Measurements from ENCODE around the gene HNF4A.
"Not testable (repeated sequence)": the region's sequence is repeated elsewhere in the genome, so short reads cannot be mapped to it uniquely, and the experiment has no call there.

Gene HNF4A

DNA sequence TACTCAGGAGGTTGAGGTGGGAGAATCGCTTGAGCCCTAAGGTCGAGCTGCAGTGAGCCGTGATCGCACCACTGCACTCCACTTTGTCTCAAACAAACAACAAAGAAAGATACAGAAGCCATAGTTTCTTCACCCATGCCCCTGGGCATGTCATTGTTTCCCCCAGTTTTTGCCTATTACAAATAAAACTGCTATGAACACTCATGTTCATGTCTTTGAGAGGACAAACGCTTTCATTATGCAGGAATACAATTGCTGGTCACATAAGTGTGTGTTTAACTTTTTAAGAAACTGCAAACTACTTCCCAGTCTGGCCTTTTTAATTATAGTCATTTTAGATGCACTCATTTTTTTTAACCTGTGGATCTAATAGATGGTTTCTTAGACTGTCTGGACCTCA lies 108.0 kb downstream of the HNF4A start:
- in situ Hi-C loops (cut with MboI; ENCODE audit: low sequenced_read_pairs): loop anchor here (10.0 kb wide), 1 partner anchor 249 kb away; the partner anchor contains the start of gene OSER1

DNA sequence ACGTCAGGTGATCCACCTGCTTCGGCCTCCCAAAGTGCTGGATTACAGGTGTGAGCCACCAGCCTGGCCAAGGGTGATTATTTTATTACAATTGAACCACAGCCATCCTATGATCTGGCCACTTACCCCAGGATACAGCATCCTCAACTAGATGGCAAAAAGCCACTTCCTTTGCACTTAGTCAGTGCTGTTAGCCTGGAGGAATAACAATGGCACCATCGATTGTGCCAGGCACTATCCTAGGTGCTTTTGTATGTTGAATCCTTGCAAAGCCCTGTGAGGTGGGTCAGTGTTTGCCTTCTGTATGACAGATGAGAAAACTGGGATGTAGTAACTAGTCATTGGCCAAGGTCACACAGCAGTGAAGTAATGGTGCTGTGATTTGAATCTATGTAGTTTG lies 109.0 kb downstream of the HNF4A start:
- in situ Hi-C loops (cut with MboI; ENCODE audit: low sequenced_read_pairs): loop anchor here (10.0 kb wide), 1 partner anchor 250 kb away; the partner anchor contains the start of gene OSER1

DNA sequence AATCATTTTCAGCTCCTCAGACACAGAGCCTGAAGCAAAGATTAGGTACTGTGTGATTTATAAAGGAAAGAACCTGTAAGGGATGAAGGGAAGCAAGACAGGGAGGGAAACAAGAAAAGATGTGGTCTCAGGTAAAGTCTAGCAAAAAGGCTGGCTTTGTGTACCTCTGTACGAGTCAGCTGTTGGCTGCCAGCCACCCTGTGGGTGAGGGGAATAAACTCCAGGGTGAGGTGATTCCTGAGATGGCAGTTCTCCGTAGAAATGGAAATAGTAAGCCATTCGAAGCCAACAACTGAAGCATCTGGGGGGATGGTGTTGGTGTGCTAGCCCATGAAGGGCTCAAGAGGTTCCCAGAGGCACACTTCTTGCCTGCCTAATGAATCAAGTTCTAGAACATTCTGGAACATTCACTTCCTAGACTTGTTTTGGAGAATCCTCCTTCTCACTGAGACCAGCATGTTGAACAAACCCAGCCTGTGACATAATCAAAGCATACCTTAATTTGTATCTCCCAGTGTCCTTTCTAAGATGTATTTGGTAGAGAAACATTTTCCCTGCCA lies 109.6 kb downstream of the HNF4A start:
- in situ Hi-C loops (cut with MboI; ENCODE audit: low sequenced_read_pairs): loop anchor here (10.0 kb wide), 1 partner anchor 250 kb away; the partner anchor contains the start of gene OSER1

DNA sequence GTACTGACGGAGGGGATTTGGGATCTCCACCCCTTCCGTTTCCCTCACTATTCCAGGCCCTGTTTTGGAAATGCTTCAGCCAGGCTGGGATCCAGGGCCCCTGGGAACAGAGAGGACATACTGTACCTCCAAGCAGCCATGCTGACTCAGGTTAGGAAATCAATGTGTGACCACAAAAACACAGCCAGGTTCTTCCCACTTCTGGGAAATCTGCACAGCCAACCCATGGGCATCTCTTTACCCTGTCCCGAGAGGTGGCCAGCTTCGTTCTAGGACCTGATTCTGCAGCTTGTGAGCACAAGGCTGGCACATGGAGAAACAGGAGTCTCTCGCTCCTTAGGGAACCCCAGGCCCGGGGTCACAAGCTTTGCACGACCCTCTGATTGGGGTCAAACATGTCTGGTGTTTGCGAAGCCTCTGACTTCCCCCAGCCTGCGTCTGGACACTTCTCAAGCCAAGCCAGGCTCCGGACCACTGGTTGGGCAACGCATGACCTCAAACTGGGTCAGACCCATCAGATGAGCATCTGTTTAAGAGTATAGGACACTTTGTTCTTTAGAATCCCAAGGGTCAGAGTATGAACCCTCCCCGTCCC lies 111.9 kb downstream of the HNF4A start:
- in situ Hi-C loops (cut with MboI; ENCODE audit: low sequenced_read_pairs): loop anchor here (10.0 kb wide), 1 partner anchor 253 kb away; the partner anchor contains the start of gene OSER1

DNA sequence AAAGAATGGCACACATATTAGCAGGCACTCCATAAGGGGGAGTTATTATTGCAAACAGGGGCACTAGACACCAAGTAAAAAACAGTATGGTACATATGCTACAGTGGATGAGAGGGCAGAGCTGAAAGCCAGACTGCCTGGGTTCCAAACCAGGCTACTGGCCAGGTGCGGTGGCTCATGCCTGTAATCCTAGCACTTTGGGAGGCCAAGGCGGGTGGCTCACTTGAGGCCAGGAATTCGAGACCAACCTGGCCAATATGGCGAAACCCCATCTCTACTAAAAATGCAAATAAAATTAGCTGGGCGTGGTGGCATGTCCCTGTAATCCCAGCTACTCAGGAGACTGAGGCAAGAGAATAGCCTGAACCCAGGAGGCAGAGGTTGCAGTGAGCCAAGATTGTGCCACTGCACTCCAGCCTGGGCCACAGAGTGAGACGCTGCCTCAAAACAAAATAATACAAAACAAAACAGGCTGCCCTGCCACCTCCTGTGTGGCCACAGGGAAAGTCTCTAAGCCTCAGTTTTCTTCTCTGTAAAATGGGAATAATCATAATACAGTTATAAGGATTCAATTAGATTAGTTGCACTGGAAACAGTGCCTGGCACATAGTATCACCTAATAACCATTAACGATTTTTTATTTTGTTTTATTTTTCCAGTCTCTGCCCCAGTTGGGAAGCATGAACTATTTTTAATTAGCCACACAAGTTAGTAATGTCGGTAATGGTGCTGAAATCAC lies 112.7 kb downstream of the HNF4A start:
- in situ Hi-C loops (cut with MboI; ENCODE audit: low sequenced_read_pairs): loop anchor here (10.0 kb wide), 1 partner anchor 253 kb away; the partner anchor contains the start of gene OSER1

DNA sequence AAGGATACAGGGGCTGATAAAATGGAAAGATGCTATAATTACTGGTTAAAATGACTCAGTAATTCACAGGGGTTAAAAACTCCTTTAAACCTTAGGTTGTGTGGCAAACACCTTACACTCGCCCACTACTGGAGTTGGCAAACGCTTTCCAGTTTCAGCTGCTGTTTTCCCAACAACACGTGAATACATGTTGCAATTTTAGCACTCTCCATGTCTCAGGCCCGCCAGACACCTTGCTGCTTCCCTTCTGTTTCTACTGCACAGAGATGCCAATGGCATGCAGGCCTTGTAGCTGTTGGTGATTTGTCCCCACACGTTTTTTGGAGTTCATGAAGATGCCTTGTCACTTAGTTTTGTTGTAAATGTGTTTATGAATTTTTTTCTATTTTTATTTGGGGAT lies 114.8 kb downstream of the HNF4A start:
- in situ Hi-C loops (cut with MboI; ENCODE audit: low sequenced_read_pairs): no loop called here

DNA sequence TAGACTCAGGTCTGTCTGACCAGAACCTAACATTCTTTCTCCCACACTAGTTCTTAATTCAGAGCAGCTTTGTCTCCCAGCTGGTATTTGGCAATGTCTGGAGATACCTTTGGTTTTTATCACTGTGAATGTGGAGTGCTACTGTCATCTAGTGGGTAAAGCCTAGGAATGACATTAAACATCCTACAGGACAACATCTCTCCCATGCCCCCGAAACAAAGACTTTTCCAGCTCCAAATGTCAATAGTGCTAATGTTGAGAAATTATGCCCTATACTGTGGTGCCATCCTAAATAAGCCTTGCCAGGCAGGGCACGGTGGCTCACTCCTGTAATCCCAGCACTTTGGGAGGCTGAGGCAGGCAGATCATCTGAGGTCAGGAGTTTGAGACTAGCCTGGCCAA lies 116.0 kb downstream of the HNF4A start:
- in situ Hi-C loops (cut with MboI; ENCODE audit: low sequenced_read_pairs): no loop called here

DNA sequence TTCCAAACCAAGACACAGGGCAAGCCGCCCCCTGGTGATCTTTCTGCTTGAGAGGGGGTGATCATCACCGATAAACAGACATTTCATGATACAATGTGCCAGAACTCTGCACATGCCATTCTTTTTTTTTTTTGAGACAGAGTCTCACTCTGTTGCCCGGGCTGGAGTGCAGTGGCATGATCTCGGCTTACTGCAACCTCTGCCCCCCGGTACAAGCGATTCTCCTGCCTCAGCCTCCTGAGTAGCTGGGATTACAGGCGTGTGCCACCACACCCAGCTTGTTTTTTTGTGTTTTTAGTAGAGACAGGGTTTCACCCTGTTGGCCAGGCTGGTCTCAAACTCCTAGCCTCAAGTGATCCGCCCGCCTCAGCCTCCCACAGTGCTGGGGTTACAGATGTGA lies 116.8 kb downstream of the HNF4A start:
- in situ Hi-C loops (cut with MboI; ENCODE audit: low sequenced_read_pairs): not testable (repeated sequence)

DNA sequence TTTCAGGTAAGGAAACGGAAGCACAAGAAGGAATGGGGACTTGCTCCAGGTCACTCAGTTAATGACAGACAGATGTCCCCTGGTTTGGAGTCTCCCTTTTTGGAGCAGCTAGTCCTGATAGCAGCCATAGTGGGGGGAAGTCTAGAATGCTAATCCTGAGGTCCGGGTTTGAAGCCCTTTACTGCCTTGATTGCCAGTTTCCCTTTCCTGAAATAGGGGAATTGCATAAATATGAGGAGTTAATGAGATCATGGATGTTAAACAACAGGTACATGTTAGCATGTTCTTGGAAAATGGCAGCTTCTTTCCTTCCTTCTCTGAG lies 119.8 kb downstream of the HNF4A start:
- in situ Hi-C loops (cut with MboI; ENCODE audit: low sequenced_read_pairs): no loop called here

DNA sequence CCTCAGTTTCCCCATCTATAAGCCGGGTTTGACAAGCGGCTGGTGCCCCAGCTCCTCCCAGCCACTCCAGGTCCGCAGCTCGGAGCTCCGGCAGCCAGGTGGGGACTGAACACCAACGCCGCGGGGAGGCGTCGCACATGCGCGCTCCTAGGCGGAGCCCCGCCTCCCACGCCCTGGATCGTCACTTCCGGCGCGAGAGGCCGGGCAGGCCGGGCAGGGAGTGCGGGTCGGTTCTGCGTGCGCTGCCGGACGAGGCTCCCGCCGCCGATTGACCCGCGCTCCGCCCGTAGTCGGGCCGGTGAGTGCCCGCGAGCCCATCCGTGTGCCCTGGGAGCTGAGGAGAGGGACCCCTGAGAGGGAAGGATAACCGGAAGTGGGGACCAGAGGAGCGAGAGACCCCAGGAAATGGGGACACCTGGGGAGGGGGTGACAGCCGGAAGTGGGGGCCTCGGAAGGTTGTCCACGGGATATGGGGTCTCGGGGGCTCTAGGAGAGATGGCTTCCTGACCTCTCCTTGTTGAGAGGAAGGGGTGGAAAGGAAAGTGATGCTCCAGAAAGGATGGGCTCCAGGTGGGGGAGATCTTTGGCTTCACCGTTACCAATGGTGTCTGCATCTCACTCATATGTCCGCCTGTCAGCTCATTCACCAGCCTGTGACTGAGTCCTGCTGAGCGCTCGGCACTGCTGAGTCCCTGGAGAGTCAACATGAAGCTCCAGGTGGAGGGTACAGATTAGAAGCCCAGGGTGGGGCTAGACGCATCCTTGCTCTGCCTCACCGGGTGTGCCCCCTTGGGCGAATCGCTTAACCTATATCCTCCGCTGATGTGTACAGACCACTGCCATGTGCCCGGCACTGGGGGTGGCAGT lies 120.4 kb downstream of the HNF4A start, which contains the start of gene TTPAL:
Gene TTPAL, plus strand, starts transcription at position 181 of the 867 bp plus-strand sequence. CDS start 4,126 bp downstream, outside the sequence.
- in situ Hi-C loops (cut with MboI; ENCODE audit: low sequenced_read_pairs): no loop called here

DNA sequence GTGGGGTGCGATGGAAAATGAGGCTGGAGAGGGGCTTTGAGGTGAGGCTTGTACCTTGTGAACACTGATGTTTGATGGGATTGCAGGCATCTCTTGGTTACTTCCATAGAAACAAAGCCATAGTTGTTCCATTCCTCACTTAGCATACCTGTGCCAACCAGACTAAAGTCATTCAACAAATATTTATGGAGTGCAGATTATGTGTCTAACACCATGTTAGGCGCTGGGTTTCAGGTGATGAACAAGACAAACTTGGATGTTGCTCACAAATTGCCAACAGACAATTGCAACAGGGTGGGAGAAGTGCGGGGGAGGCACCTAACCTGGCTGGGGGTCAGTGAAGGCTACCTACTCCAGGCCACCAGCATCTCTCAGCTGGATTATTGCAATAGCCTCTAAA lies 121.7 kb downstream of the HNF4A start:
- in situ Hi-C loops (cut with MboI; ENCODE audit: low sequenced_read_pairs): no loop called here

DNA sequence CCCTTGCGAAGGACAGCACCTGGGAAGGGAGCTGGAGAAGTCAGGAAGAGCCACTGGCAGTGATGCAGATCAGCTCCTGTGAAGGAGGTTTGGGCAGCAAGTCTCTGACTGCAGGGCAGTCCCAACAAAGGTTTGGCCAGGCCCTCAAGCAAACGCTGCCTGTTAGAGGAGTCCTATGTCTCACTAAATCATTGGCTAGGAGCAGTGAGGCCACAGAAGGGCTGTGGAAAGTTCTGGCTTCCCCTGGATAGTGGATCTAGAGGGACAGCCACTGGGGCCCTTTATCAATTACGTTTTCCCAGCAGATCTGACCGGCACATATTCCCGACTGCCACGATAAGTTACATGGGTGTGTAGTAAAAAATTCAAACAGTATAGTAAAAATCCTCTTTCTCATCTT lies 122.7 kb downstream of the HNF4A start:
- in situ Hi-C loops (cut with MboI; ENCODE audit: low sequenced_read_pairs): no loop called here

DNA sequence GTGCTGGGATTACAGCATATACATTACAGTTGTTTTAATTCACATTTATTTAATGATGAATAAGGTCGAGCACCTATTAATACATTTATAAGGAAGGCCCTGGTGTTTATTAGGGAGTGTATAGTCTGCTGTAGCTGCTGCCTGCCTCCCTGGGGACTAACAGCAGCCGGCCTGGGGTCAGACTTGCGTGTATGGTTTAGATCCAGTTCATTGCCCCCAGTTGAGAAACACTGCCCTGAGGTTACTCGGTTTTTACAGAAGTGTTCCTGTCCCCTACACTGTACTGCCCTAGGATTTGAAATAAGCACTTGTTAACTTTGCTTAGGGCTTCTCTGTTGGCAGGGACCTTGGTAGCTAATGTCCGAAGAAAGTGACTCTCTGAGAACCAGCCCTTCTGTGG lies 124.1 kb downstream of the HNF4A start:
- in situ Hi-C loops (cut with MboI; ENCODE audit: low sequenced_read_pairs): no loop called here

DNA sequence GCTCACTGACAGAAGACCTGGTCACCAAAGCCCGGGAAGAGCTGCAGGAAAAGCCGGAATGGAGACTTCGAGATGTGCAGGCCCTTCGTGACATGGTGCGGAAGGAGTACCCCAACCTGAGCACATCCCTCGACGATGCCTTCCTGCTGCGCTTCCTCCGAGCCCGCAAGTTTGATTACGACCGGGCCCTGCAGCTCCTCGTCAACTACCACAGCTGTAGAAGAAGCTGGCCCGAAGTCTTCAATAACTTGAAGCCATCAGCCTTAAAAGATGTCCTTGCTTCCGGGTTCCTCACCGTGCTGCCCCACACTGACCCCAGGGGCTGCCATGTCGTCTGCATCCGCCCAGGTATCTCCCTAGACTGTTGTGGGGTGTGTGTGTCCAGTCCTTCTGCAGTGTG lies 124.6 kb downstream of the HNF4A start:
- in situ Hi-C loops (cut with MboI; ENCODE audit: low sequenced_read_pairs): no loop called here

DNA sequence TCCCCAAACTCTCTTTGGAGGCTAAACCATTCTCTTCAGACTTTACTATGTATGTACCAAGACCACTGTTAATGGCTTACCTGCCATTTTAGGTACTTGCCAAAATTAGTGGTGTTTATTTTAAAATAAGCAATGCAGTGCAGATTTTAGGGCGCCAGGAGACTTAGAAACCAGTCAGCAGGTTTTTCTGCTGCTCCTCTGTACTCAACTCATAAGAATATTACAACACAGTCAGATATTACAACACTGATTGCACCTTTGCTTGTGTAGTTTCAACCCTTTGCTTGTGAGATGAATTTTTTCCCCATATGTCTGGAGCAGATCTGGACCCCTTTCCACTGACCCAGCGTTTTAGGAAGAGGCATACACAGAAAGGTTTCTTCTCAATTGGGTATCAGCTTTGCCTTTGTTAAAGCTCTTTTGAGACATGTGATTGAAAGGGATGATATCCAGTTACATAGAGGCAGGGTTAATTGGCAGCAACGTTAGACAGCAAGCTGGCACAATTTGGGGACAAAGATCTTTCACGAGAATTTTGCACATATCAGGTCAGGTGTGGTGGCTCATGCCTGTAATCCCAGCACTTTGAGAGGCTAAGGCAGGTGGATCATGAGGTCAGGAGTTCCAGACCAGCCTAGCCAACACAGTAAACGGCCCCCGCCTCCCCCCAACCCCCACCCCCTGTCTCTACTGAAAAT lies 126.4 kb downstream of the HNF4A start:
- in situ Hi-C loops (cut with MboI; ENCODE audit: low sequenced_read_pairs): no loop called here

DNA sequence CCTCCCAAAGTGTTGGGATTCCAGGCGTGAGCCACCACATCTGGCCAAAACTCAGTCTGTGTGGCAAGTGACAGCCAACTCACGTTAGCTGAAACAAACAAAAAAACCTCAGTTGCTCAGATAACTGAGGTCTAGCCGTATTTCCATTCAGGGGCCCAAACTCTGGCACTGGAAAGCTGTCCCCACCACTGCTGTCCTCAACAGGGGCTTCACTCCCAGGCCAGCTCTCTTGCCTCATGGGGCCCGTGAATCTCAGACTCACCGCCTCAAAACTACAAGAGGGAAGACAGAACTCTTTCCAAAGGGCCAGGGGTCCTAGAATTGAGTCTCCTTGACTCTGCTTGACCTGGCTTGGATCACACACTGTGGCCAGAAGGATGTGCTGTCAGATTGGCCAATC lies 127.6 kb downstream of the HNF4A start:
- in situ Hi-C loops (cut with MboI; ENCODE audit: low sequenced_read_pairs): no loop called here
